ENCODE measurements around the gene C5orf15. TPM values are rescaled to one million over a fixed set of nuclear protein-coding genes. Genes with fewer than 3 reads are reported as not detected.
A peak's percentile ranks its signal among the peaks of the same experiment; 100 is the strongest.

Gene C5orf15
- 39.0 TPM for total RNA-seq

GRCh38 chr5:133968204-133968980 lies at the start of gene C5orf15:
C5orf15 (minus strand) TSS chr5:133968625; CDS start chr5:133968584, 41 bp downstream.
- peak; percentile 96 for DNase-seq (ENCODE audit: low spot score)

- no peak for DNase-seq (ENCODE audit: low spot score)
Measured at GRCh38 chr5:134008266-134008749, 39.9 kb upstream of the C5orf15 start.

- no peak for DNase-seq (ENCODE audit: low spot score)
Measured at GRCh38 chr5:134007581-134008265, 39.3 kb upstream of the C5orf15 start.

GRCh38 chr5:134006115-134006514 lies 37.7 kb upstream of the C5orf15 start:
- no peak for DNase-seq (ENCODE audit: low spot score)

GRCh38 chr5:134005417-134006061 lies 37.1 kb upstream of the C5orf15 start:
- no peak for DNase-seq (ENCODE audit: low spot score)

GRCh38 chr5:134004626-134005416 lies 36.4 kb upstream of the C5orf15 start, which contains the start of gene VDAC1:
VDAC1 (minus strand) TSS chr5:134004975; CDS start chr5:133993012, 11,963 bp downstream.
- peak; percentile 72 for DNase-seq (ENCODE audit: low spot score)

GRCh38 chr5:134003817-134004625 lies 35.6 kb upstream of the C5orf15 start:
- peak; percentile 54 for DNase-seq (ENCODE audit: low spot score)

GRCh38 chr5:134003064-134003816 lies 34.8 kb upstream of the C5orf15 start:
- no peak for DNase-seq (ENCODE audit: low spot score)

- DNase-seq (ENCODE audit: low spot score) = no peak
Measured at GRCh38 chr5:134001938-134002731, 33.7 kb upstream of the C5orf15 start.

GRCh38 chr5:134000696-134001453 lies 32.5 kb upstream of the C5orf15 start:
- DNase-seq (ENCODE audit: low spot score) = no peak

GRCh38 chr5:134000091-134000511 lies 31.7 kb upstream of the C5orf15 start:
- DNase-seq (ENCODE audit: low spot score) = peak; percentile 34

GRCh38 chr5:133998807-133999206 lies 30.4 kb upstream of the C5orf15 start:
- DNase-seq (ENCODE audit: low spot score) = no peak

GRCh38 chr5:133998042-133998441 lies 29.6 kb upstream of the C5orf15 start:
- DNase-seq (ENCODE audit: low spot score) = no peak

- no peak for DNase-seq (ENCODE audit: low spot score)
Measured at GRCh38 chr5:133996683-133997252, 28.3 kb upstream of the C5orf15 start.

- no peak for DNase-seq (ENCODE audit: low spot score)
Measured at GRCh38 chr5:133995883-133996563, 27.6 kb upstream of the C5orf15 start.

GRCh38 chr5:133995341-133995740 lies 26.9 kb upstream of the C5orf15 start:
- DNase-seq (ENCODE audit: low spot score) = no peak

- no peak for DNase-seq (ENCODE audit: low spot score)
Measured at GRCh38 chr5:133994990-133995333, 26.5 kb upstream of the C5orf15 start.
